ENCODE data around the gene MRPS2. TPM values are rescaled to one million over a fixed set of nuclear protein-coding genes. Genes with fewer than 3 reads are reported as not detected.

The MRPS2 gene
- polyA plus RNA-seq, 1 donor (not counting 4 experiments of a cell fraction or from before 2014, with no cell fraction given), result 44.7 TPM

- dilution Hi-C loops (cut with MboI; ENCODE audit: extremely low pct_ligation_motif_present, low sequenced_read_pairs), result no loop called here
- H2AFZ ChIP-seq (ENCODE audit: control insufficient read depth, low read length), result no peak overlapping the region
- no peaks in the 10 kb centered on the region for H3K9me1 ChIP-seq (ENCODE audit: control insufficient read depth, extremely low read depth, insufficient read depth, low read length)
- H3K27ac ChIP-seq (ENCODE audit: control insufficient read depth, insufficient read depth, low read length), result no peak overlapping the region
- no peaks in the 10 kb centered on the region for H4K20me1 ChIP-seq (ENCODE audit: control insufficient read depth, extremely low read depth, insufficient read depth, low read length)
- FAIRE-seq (no peak), DNase-seq (ENCODE audit: low read depth, low spot score) (no peak)
- no peaks in the 10 kb centered on the region for H3K79me2 ChIP-seq (ENCODE audit: control insufficient read depth, insufficient read depth, low read length)
- H3K9me3 ChIP-seq (ENCODE audit: control insufficient read depth, low read depth, low read length), result no peaks in the 10 kb centered on the region
- no peak overlapping the region for H3K4me2 ChIP-seq (ENCODE audit: control insufficient read depth, extremely low read depth, insufficient read depth, low read depth, low read length)
- H3K27me3 ChIP-seq (ENCODE audit: control insufficient read depth, extremely low read depth, insufficient read depth, low read length), result no peaks in the 10 kb centered on the region
- no peak overlapping the region for H3K4me3 ChIP-seq (ENCODE audit: control insufficient read depth in 2 of 3, extremely low read depth in 1 of 3, insufficient read depth in 2 of 3, low read depth in 1 of 3, low read length in 3 of 3)
- H3K36me3 ChIP-seq (ENCODE audit: control insufficient read depth in 2 of 2, extremely low read depth in 1 of 2, insufficient read depth in 2 of 2, low read length in 2 of 2), result no peaks in the 10 kb centered on the region
- no peak overlapping the region for H3K9ac ChIP-seq (ENCODE audit: control insufficient read depth, extremely low read depth, insufficient read depth, low read length)
- no peak for TF ChIP-seq CTCF (optimal IDR thresholded peaks at IDR 0.05 in 1 of 3, IDR thresholded peaks at IDR 0.05 in 1 of 3, conservative IDR thresholded peaks at IDR 0.05 in 1 of 3; ENCODE audit: extremely low read depth in 1 of 3, insufficient read depth in 2 of 3, low read length in 3 of 3)
- TF ChIP-seq EZH2 (IDR thresholded peaks at IDR 0.05; ENCODE audit: low read length), result no peak
- H3K4me1 ChIP-seq (ENCODE audit: control insufficient read depth, extremely low read depth, insufficient read depth, low read length), result no peaks in the 10 kb centered on the region
Observed at GRCh38 chr9:135552698-135553171, 52.3 kb downstream of the MRPS2 start.

Other genes with a start within 250 kb of the MRPS2 start
- 4.3 to 4.7 TPM (median 4.5 TPM) in 3 replicates for gene PPP1R26, start 20.9 kb upstream of the MRPS2 start, polyA plus RNA-seq
- gene LCN1, start 20.8 kb downstream of the MRPS2 start, polyA plus RNA-seq, result not detected in 3 replicates
- gene OBP2A, start 45.4 kb downstream of the MRPS2 start, polyA plus RNA-seq, result not detected in 3 replicates
- not detected in 3 replicates for gene PAEP, start 61.1 kb downstream of the MRPS2 start, polyA plus RNA-seq
- gene GLT6D1, start 138.9 kb downstream of the MRPS2 start, polyA plus RNA-seq, result not detected in 3 replicates
- not detected in 3 replicates for gene LCN9, start 162.6 kb downstream of the MRPS2 start, polyA plus RNA-seq
- not detected in 3 replicates for gene SOHLH1, start 198.8 kb downstream of the MRPS2 start, polyA plus RNA-seq
- gene KCNT1, start 201.5 kb downstream of the MRPS2 start, polyA plus RNA-seq, result not detected in 3 replicates

All from keratinocyte (primary cell).